Glutamatergic neuron (in vitro differentiated cells): ENCODE results near the gene MMP14. TPM values are rescaled to one million over a fixed set of nuclear protein-coding genes. Genes with fewer than 3 reads are reported as not detected.

Experiments
- DNase-seq: peaks from one replicate; pipeline ENCODE4 v3.0.0; 2022
- H3K27ac Mint-ChIP-seq: one replicate; pipeline ENCODE4 v1.8.0; 2020; ENCODE audit warnings: mild to moderate bottlenecking, mixed read lengths, inconsistent platforms; ENCODE audit not compliant: unreplicated experiment
- H3K27me3 Mint-ChIP-seq: one replicate; pipeline ENCODE4 v1.8.0; 2020; ENCODE audit warnings: mild to moderate bottlenecking, moderate library complexity, mixed read lengths, inconsistent platforms; ENCODE audit not compliant: unreplicated experiment
- H3K36me3 Mint-ChIP-seq: one replicate; pipeline ENCODE4 v1.8.0; 2020; ENCODE audit warnings: mild to moderate bottlenecking, mixed read lengths, inconsistent platforms; ENCODE audit not compliant: unreplicated experiment
- H3K4me1 Mint-ChIP-seq: one replicate; pipeline ENCODE4 v1.8.0; 2020; ENCODE audit warnings: mild to moderate bottlenecking, low read depth, mixed read lengths, inconsistent platforms; ENCODE audit not compliant: unreplicated experiment
- H3K4me3 Mint-ChIP-seq: one replicate; pipeline ENCODE4 v1.8.0; 2020; ENCODE audit warnings: mild to moderate bottlenecking, mixed read lengths, inconsistent platforms; ENCODE audit not compliant: unreplicated experiment
- H3K9me3 Mint-ChIP-seq: one replicate; pipeline ENCODE4 v1.8.0; 2020; ENCODE audit warnings: mild to moderate bottlenecking, moderate library complexity, mixed read lengths, inconsistent platforms; ENCODE audit not compliant: unreplicated experiment
- total RNA-seq: library from RNA; stranded (reverse); fragmentation: NEBNext Ultra II Directional; extraction: Animal tissue kit (Norgen Biotek cat#: 25700); gene quantifications from one replicate; pipeline ENCODE4 v1.2.1, GENCODE V29; 2021; ENCODE audit not compliant: unreplicated experiment
- TF ChIP-seq, protein P1 (sequence below): fragments of 200-600 bp; sonication (generic); IDR thresholded peaks from one replicate; pipeline ENCODE4 v1.5.0; 2021; ENCODE audit not compliant: partially characterized antibody, unreplicated experiment

Gene MMP14
- total RNA-seq, 1 donor from 2014 or later: 162 TPM

- TF ChIP-seq, protein P1, sequence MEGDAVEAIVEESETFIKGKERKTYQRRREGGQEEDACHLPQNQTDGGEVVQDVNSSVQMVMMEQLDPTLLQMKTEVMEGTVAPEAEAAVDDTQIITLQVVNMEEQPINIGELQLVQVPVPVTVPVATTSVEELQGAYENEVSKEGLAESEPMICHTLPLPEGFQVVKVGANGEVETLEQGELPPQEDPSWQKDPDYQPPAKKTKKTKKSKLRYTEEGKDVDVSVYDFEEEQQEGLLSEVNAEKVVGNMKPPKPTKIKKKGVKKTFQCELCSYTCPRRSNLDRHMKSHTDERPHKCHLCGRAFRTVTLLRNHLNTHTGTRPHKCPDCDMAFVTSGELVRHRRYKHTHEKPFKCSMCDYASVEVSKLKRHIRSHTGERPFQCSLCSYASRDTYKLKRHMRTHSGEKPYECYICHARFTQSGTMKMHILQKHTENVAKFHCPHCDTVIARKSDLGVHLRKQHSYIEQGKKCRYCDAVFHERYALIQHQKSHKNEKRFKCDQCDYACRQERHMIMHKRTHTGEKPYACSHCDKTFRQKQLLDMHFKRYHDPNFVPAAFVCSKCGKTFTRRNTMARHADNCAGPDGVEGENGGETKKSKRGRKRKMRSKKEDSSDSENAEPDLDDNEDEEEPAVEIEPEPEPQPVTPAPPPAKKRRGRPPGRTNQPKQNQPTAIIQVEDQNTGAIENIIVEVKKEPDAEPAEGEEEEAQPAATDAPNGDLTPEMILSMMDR: no peak
- DNase-seq: no peak
- Mint-ChIP-seq H3K27ac (no peak overlapping the region), H3K4me1 (peaks cover 10% of the 10 kb centered on the region), H3K36me3 (no peaks in the 10 kb centered on the region), H3K4me3 (peak overlapping the region; percentile 21), H3K9me3 (peaks cover 2% of the 10 kb centered on the region), H3K27me3 (no peaks in the 10 kb centered on the region)
Observed at GRCh38 chr14:22814373-22814772, 22.0 kb upstream of the MMP14 start.

- Mint-ChIP-seq H3K4me1 (peaks cover 13% of the 10 kb centered on the region), H3K36me3 (no peaks in the 10 kb centered on the region), H3K27ac (peak within 1 kb of the TSS; percentile 15), H3K4me3 (peak within 1 kb of the TSS; percentile 21), H3K9me3 (peaks cover 2% of the 10 kb centered on the region), H3K27me3 (no peaks in the 10 kb centered on the region)
- DNase-seq: peak; percentile 23
- TF ChIP-seq, protein P1: no peak
Observed at GRCh38 chr14:22814941-22815713, 21.3 kb upstream of the MMP14 start, which contains the start of gene SLC7A7. TSS of gene SLC7A7 (minus strand) at chr14:22815435. CDS start at chr14:22813398, 2,037 bp downstream.

GRCh38 chr14:22819151-22819988, 17.0 kb upstream of the MMP14 start:
- H3K4me1 Mint-ChIP-seq: peaks cover 17% of the 10 kb centered on the region
- H3K36me3 Mint-ChIP-seq: no peaks in the 10 kb centered on the region
- peak overlapping the region; percentile 52 for H3K4me3 Mint-ChIP-seq
- no peaks in the 10 kb centered on the region for H3K27me3 Mint-ChIP-seq
- H3K9me3 Mint-ChIP-seq: no peaks in the 10 kb centered on the region
- no peak overlapping the region for H3K27ac Mint-ChIP-seq
- TF ChIP-seq, protein P1: no peak
- peak; percentile 35 for DNase-seq

GRCh38 chr14:22820731-22821130, 15.7 kb upstream of the MMP14 start:
- Mint-ChIP-seq H3K36me3 (no peaks in the 10 kb centered on the region), H3K27me3 (no peaks in the 10 kb centered on the region), H3K4me3 (no peak overlapping the region), H3K9me3 (no peaks in the 10 kb centered on the region), H3K4me1 (peaks cover 7% of the 10 kb centered on the region), H3K27ac (no peak overlapping the region)
- TF ChIP-seq, protein P1: no peak
- DNase-seq: no peak
